Activated CD8-positive, alpha-beta memory T cell treated with anti-CD3 and anti-CD28 coated beads for 36 hours (primary cell): ENCODE results near the gene SYPL2. TPM values are rescaled to one million over a fixed set of nuclear protein-coding genes. Genes with fewer than 3 reads are reported as not detected.

Source experiments
- CTCF ChIA-PET: fragments of 350-600 bp; sonication (Branson Sonifier 250); formaldehyde crosslinking; loops from one replicate; lab custom pipeline; 2021; ENCODE audit warnings: antibody characterized with exemption; lab: Charles Lee
- POLR2A ChIA-PET: fragments of 350-600 bp; sonication (Branson Sonifier 250); formaldehyde crosslinking; loops from one replicate; lab custom pipeline; 2021; ENCODE audit warnings: antibody characterized with exemption; lab: Charles Lee
- total RNA-seq, 2 experiments: library from RNA; stranded (reverse); gene quantifications; one replicate each; pipeline ENCODE4 v1.2.3, GENCODE V29; 2021

SYPL2 gene
- total RNA-seq, 2 experiments from 2014 or later: 0.06 to 0.13 TPM

DNA sequence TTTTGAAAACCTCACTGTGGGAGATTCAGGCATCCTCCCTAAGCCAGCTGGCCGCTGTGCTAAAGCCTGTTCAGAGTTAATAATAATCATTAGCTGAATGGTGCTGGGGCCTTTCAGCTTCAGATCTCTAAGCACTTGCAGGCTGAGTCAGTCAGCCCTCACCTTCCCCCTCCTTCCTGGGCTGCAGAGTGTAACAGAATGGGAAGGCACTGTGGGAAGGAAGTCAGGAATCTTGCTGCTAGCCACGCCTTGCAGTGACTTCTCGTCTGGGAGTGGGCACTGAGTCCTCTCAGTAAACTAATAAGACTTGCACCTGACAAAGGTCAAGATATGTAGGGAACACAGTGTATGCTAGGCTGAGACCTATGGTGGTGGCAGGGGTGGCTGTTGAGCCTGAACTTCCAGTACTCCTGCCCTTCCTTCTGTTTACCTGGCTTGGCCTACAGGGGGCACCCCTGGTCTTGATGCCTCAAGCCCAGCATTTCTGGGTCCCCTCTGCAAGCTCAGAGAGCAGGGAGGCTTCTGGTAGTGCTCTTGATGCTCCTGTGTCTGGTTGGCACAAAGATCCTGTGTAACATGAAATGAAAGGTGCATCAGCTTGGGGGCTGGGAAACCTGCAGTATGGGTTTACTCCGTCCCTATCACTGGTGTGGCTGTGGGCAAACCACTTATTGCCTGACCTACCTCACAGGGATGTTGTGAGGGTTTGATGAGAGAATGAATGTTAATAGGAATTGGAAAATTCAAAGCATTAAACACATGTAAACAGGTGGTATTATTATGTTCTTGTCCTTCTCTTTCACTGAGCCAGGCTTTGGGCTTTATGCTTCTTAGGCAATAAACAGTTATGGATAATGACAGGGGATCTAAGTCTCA is 33.6 kb downstream of the SYPL2 start:
- POLR2A ChIA-PET: interaction anchor here (1.1 kb wide), 1 partner anchor 9 kb away, joined by 4 read pairs; no protein-coding TSS in a partner anchor
- CTCF ChIA-PET: interaction anchor here (0.9 to 38.8 kb wide), 5 partner anchors 7 to 38 kb away, joined by 3 to 743 read pairs (median 10); partner anchors contain the start of genes AMIGO1 and CYB561D1

DNA sequence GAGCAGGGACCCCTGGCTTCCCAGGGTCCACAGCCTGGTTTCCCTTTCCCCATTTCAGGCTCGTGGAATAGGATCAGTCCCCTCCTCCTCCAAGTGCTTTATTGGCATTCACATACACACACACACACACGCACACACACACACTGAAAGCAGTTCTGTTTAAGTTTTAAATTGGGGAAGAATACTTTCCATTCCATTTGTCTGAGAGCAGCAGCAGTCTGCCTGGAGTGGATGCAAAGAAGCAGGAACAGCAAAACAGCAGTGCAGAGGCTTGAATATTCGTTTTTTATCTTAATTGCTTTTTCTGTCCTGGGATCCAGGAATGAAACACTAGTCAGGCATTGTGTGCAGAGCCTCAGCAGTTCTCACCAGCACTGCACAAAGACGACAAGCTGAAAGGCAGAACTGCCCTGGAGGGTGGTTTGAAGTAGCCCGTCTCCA is 34.6 kb downstream of the SYPL2 start:
- ChIA-PET POLR2A (no interaction called here), CTCF (interaction anchor here (0.9 to 38.8 kb wide), 4 partner anchors 8 to 36 kb away, joined by 3 to 743 read pairs (median 64); partner anchors contain the start of genes AMIGO1 and CYB561D1)

DNA sequence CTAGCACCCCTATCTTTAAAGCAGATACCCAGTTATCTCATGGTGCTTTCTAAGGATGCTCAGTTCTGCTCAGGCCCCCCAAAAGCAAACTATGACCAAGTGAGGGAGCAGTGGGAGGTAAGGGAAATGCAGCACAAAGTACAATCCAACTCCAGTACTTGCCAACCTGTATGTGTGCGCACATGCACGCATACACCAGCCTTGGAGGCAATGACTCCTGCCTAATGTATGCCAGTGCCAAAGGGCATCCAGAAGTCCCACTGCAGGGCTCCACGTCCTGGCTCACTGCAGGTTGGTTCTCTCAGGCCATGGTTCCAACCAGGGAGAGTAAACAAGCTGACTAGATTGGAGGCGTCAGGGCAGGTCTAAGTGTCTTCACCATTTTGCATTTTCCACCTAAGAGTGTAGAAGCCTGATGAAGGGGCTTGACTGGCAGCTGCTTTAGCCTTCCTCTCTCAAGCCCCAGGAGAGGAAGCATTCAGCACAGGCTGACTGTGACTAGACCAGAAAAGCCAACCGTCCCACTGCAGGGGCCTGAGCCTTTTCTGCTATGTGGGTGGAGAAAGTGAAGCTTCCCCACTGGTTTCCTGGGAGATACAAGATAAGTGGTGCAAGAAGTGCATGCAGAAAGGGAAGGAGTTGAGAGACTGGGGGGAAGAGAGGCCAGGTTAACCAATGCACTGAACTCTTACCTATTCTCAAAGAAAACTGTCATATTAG is 35.5 kb downstream of the SYPL2 start:
- POLR2A ChIA-PET: interaction anchor here (1.2 kb wide), 1 partner anchor 46 kb away, joined by 6 read pairs; the partner anchor contains the start of gene GNAI3
- CTCF ChIA-PET: interaction anchor here (1.0 to 38.8 kb wide), 5 partner anchors 9 to 191 kb away, joined by 3 to 743 read pairs (median 5); partner anchors contain the start of gene CYB561D1

DNA sequence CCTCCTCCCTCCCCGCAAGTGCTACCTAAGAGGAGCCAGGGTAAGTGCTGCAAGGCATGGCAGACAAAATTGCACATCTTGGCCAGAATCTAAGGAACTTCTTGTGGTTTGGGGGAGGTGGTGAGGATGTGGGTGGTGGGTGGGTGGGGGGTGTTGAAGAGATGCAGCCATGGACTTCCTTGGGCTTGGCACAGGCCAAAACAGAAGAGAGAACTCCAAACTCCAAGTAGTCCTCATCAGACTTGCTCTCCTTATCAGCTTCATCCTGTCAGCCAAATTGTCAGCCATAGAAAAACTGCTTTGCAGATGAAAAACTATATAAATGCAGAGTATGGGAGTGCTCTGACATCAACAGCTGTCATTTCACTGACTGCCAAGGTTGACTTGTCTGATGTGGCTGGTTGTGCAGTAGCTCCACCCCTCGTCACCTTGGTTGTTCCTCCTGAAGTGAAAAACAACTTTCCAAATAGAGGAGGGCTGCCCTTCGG is 36.1 kb downstream of the SYPL2 start:
- ChIA-PET CTCF (interaction anchor here (1.0 to 38.8 kb wide), 5 partner anchors 10 to 192 kb away, joined by 3 to 743 read pairs (median 5); partner anchors contain the start of gene CYB561D1), POLR2A (interaction anchor here (1.2 kb wide), 1 partner anchor 46 kb away, joined by 6 read pairs; the partner anchor contains the start of gene GNAI3)

DNA sequence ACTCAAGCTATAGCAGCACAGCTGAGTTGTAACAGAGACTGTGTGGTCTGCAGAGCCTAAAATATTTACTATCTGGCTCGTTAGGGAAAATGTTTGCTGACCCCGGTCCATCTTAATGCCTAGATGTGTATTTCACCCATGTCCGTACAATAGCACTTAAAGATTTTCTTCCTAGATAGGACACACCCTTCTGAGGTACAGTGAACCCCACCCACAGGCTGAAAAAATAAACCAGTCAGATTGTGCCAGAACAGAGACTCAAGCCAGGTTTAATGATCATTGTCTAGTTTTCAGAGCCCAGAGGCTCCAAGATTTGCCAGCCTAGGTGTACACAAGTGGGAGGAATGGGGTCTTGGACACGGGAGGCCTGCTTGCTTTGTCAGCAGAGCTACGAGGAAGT is 37.6 kb downstream of the SYPL2 start:
- POLR2A ChIA-PET: no interaction called here
- CTCF ChIA-PET: interaction anchor here (0.7 to 38.8 kb wide), 6 partner anchors 10 to 481 kb away, joined by 3 to 743 read pairs (median 7); partner anchors contain the start of genes AHCYL1, CYB561D1 and PSMA5

DNA sequence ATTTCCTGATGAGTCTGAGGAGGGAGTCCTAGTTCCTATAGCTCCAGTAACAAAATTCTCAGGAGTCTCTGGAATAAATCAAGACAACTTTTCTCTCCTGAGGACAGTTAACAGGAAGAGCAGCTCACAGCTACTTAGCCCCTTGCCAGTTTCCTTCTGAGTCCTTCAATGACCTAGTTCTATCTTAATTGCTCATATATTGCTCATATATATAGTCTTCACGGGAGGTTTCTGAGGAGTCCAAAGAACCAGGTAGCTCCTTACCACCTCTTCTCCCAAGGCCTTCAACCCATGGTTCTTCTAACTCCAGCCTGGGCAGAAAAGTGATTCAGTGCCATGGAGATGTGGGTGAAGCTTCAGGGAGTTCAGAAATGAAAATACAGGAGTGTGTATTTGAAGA is 38.6 kb downstream of the SYPL2 start:
- POLR2A ChIA-PET: no interaction called here

DNA sequence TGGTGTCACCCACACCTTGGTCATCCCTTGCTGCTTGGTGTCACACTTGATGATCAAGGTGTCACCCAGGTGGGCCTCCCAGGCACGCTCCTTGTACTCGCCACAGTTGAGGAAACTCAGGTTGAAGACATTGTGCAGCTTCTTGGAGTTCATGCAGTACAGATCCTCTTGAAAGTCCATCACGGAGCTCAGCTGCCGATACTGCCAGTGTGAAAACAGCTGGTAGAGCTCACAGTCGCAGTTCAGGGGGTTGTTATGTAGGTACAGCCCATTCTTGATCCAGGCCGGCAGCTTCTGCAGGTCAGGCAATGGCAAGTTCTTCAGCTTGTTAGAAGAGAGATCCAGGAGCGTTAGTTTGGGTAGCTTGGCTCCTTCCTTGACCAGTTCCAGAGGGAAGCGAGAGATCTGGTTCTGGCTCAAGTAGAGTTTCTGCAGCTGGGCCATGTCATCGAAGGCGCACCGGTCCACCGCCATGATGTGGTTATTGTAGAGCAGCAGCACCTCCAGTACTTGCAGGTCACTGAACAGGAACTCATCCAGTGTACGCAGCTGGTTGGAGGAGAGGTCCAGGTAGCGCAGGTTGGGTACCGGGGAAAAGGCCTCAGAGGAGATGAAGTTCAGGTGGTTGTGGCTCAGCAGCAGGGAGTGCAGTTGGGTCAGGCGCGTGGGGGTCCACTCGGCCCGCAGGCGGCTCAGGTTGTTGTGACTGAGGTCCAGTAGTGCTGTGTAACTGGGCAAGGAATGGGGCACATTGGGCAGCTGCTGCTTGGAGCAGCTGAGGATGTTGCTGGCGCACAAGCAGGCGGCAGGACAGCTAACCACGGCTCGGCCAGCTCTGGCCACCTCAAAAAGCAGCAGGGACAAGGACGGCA is 41.9 kb downstream of the SYPL2 start:
- CTCF ChIA-PET: interaction anchor here (0.6 to 38.8 kb wide), 5 partner anchors 9 to 530 kb away, joined by 3 to 743 read pairs (median 8); partner anchors contain the start of gene CYB561D1
- POLR2A ChIA-PET: no interaction called here

More for the DNA sequence above, 38.6 kb downstream of the SYPL2 start:
- CTCF ChIA-PET: interaction anchor here (1.0 to 38.8 kb wide), 5 partner anchors 12 to 480 kb away, joined by 3 to 743 read pairs (median 9); partner anchors contain the start of genes AHCYL1, CYB561D1 and PSMA5

DNA sequence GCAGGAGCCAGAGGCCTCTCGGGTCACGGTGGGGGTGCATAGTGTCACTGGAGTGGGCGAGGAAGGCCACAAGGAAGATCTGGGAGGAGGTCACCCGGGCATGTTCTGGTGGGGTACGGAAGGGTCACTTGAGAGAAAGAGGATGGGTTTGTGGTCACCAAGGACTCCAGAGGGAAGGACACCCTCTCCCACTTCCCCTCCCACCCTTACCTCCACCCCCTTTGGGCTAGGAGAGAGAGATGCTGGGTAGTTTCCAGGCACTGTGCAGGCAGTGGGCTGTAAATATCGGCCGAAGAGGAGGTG is 42.5 kb downstream of the SYPL2 start:
- ChIA-PET CTCF (interaction anchor here (0.6 to 38.8 kb wide), 4 partner anchors 9 to 531 kb away, joined by 3 to 743 read pairs (median 64); partner anchors contain the start of gene CYB561D1), POLR2A (interaction anchor here (0.7 to 1.2 kb wide), 2 partner anchors 10 to 83 kb away, joined by 3 to 4 read pairs; no protein-coding TSS in a partner anchor)

DNA sequence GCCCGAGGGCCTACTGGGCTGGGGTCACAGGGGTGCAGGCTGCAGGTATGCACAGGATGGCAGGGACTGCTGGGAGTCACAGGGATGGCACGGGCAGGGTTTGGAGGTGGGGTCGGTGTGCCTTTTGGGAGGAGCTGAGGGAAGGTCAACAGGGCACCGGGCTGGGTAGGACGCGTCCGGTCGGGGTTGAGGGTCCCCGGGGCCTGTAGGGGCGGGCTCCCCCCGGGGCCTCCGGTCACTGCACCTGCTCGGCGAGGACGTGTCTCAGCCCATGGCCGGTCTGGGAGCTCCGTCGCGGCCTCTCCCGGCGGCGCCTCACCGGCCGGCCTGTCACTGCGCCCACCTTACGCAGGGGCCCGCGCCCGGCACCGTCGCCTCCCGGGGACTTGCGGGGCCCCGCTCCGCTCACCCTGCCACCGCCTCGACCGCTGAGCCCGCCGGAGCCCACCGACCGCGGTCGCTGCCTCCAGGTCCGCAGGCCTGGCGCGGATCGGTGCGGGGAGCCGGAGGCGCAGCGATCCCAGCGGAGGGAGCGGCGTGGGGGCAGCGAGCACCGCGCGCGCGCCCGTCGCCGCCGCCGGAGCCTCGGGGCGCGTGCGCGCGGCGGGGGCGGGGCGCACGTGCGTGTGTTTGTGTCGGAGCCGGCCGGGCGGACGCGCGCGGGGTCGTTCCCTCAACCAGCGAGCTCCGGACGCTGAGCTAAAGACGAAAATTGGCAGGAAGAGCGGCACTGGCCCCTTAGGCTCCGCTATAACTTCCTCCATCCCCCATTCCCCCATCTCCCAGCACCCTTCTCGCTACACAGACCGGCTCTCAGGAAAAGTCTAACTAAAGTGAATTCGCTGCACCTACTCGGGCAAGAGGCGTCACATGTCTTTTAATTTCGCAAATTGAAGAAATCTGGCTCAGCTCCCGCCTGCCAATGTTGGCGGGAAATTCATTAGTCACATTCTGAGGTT is 43.1 kb downstream of the SYPL2 start, which contains the start of gene AMIGO1:
Gene AMIGO1 (minus strand): TSS at position 552 of the 959 bp plus-strand sequence. CDS start 815 bp downstream, outside the sequence.
- CTCF ChIA-PET: interaction anchor here (0.7 to 38.8 kb wide), 5 partner anchors 9 to 271 kb away, joined by 3 to 743 read pairs (median 10); partner anchors contain the start of gene CYB561D1
- POLR2A ChIA-PET: interaction anchor here (0.7 to 1.2 kb wide), 3 partner anchors 10 to 315 kb away, joined by 3 to 4 read pairs (median 3); no protein-coding TSS in a partner anchor

DNA sequence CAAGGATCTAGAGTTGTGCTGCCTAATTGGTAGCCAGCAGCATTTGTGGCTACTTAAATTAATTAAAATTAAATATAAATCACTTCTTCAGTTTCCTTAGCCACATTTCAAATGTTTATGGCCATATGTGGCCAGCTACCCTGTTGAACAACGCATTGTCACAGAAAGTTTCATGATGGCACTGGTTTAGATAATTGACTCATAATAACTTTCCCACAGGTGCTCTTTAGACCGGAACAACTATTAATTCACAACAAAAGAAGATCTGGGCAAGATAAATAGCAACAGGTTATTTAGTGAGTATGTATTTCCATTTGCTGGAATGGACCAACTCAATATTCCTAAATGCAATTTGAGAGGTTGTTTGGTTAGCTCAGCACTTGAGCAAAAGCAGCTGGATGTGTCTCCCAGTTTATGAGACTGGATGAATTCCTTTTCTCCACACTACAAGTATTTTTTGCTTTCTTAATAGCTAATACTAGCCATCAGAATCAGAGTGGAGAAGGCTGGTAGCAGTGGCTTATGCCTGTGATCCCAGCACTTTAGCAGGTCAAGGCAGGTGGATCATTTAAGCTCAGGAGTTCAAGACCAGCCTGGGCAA is 46.9 kb downstream of the SYPL2 start:
- CTCF ChIA-PET: interaction anchor here (1.4 to 38.8 kb wide), 2 partner anchors 16 to 23 kb away, joined by 4 to 743 read pairs; no protein-coding TSS in a partner anchor
- POLR2A ChIA-PET: no interaction called here

DNA sequence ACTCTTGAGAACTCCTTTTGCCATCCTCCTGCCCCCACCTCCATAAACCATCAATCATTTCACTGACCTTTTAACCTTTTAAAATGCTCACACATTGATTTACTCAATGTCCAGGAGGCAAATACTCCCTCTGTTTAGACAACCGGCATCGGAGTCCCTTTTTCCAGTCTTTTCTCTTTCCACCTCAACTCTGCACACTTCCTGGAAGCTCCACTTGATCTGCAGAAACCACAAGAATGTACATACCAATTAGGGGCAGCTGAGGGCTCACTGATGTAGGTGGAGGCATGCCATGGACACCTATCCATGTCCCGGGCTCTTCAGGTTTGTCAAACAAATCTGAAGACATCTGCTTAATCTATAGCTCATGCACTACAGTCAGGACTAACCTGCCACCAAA is 48.5 kb downstream of the SYPL2 start:
- ChIA-PET CTCF (interaction anchor here (0.7 to 38.8 kb wide), 4 partner anchors 11 to 61 kb away, joined by 3 to 743 read pairs (median 5); no protein-coding TSS in a partner anchor), POLR2A (interaction anchor here (2.1 kb wide), 1 partner anchor 9 kb away, joined by 4 read pairs; no protein-coding TSS in a partner anchor)

DNA sequence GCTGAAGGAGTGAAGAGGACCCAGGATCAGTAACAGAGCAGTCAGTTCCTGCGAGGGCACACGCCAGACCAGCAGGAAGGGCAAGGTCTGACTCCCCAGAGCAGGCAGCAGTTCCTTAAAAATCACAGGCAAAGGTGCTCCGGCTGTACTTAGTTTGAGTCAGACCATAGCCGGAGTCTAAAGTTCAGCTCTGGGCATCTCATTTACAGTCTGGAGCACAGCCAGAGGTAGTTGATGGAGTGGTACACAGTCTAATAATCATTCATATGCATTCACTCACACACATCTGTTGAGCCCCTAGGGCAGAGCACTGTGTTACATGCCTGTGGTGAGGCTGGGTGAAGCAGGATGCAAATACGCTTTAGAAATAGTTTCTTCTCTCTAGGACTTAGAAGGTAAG is 50.5 kb downstream of the SYPL2 start:
- POLR2A ChIA-PET: no interaction called here

DNA sequence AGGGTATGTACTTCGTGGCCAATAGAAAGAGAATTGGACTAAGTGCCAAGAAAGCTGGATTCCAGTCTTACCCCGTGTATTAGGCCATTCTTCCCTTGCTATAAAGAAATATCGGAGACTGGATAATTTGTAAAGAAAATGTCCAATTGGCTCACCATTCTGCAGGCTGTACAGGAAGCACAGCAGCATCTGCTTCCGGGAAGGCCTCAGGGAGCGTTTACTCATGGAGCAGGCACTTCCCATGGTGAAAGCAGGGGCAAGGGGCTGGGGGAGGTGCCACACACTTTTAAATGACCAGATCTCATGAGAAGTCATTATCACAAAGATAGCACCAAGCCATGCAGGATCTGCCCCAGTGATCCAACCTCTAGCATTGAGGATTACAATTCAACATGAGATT is 51.0 kb downstream of the SYPL2 start:
- POLR2A ChIA-PET: no interaction called here

More for the DNA sequence above, 50.5 kb downstream of the SYPL2 start:
- CTCF ChIA-PET: interaction anchor here (2.0 to 38.8 kb wide), 2 partner anchors 12 to 23 kb away, joined by 5 to 743 read pairs; partner anchors contain the start of gene CYB561D1

DNA sequence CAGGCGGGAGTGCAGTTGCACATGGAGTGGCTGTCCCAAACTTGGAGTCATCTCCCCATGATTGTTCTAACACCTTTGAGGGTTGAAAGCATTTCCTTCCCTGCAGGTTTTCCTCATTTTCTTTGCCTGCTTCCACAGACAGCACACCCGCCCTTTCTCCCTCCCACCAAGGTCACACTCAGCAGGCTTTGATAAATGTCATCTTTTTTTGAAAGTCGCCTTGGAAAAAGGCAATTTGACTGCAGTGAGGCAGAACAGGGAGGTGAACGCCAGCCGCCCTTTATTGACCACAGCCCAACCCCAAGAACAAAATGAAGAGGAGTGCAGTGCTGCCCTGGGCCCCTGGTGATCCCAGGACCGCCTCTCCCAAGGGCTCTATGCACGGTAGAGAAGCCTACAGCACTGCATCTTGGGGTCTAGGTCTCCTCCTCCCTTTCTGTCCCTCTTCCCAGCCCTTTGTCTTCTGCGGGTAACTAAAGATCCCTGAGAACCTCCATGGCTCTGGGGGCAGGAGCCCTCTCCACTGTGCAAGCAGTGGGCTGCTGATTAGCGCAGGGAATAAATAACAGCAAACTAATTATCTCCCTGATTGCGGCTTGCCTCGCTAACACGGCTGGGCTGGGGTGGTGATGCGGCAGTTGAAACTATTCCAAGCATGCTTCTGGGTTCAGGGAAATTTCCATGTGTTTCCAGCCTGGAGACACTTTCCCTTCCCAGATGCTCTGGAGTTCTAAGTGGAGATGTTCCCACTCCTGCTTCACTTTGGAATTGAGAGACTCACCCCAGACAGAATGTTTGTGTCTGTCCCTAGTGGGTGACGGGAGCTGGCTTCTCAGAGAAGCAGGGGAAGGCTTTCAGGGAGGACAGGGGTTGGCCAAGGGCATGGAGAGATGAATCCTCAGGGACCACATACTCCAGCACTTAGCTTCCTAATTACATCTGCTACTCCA is 54.9 kb downstream of the SYPL2 start:
- POLR2A ChIA-PET: no interaction called here

More for the DNA sequence above, 51.0 kb downstream of the SYPL2 start:
- CTCF ChIA-PET: interaction anchor here (2.0 to 38.8 kb wide), 2 partner anchors 12 to 23 kb away, joined by 5 to 743 read pairs; partner anchors contain the start of gene CYB561D1

More for the DNA sequence above, 54.9 kb downstream of the SYPL2 start:
- CTCF ChIA-PET: interaction anchor here (1.8 to 38.8 kb wide), 3 partner anchors 8 to 20 kb away, joined by 5 to 743 read pairs (median 743); partner anchors contain the start of genes AMIGO1, ATXN7L2 and CYB561D1
